PC-9 (cell line): ENCODE measurements around the gene ARHGEF28. TPM values are rescaled to one million over a fixed set of nuclear protein-coding genes. Genes with fewer than 3 reads are reported as not detected.

Experiments
- BruUV-seq: library from RNA; stranded (reverse); fragments of 400-500 nt; replicated peaks from 2 replicates; lab custom pipeline; 2021; lab: Mats Ljungman, UMichigan
- CTCF ChIA-PET: fragments of 300-600 bp; sonication (Branson Sonifier 250); formaldehyde crosslinking; loops from one replicate; lab custom pipeline; 2022; ENCODE audit warnings: antibody characterized with exemption; lab: Charles Lee
- POLR2A ChIA-PET: fragments of 300-600 bp; sonication (Branson Sonifier 250); formaldehyde crosslinking; loops from one replicate; lab custom pipeline; 2022; ENCODE audit warnings: antibody characterized with exemption; ENCODE audit not compliant: unreplicated experiment; lab: Charles Lee
- DNase-seq, 2 experiments: peaks; one replicate each; pipeline versions ENCODE4 v3.0.0 to v3.0.0-alpha.2; 2015 to 2022; ENCODE audit warnings: mixed read lengths in 1 of 2
- H2AFZ ChIP-seq: fragments of 200-600 bp; sonication (generic); 2 replicates; pipeline ENCODE4 v1.8.1; 2017; ENCODE audit warnings: antibody characterized with exemption
- H3F3A ChIP-seq: fragments of 200-600 bp; sonication (generic); 2 replicates; pipeline ENCODE4 v1.8.1; 2017; ENCODE audit warnings: antibody characterized with exemption, mild to moderate bottlenecking, low read depth; ENCODE audit not compliant: insufficient read depth
- H3K27ac ChIP-seq: fragments of 200-600 bp; sonication (generic); 2 replicates; pipeline ENCODE4 v1.6.1; 2016; ENCODE audit warnings: mixed run types
- H3K27me3 ChIP-seq: fragments of 200-600 bp; sonication (generic); 2 replicates; pipeline ENCODE4 v1.6.1; 2016; ENCODE audit warnings: low read depth, mixed run types; ENCODE audit not compliant: insufficient read depth
- H3K36me3 ChIP-seq: fragments of 200-600 bp; sonication (generic); 2 replicates; pipeline ENCODE4 v1.6.1; 2016; ENCODE audit warnings: low read depth, mixed run types
- H3K4me1 ChIP-seq: fragments of 200-600 bp; sonication (generic); replicated peaks from 2 replicates; pipeline ENCODE4 v1.6.1; 2016; ENCODE audit warnings: mixed run types; ENCODE audit not compliant: insufficient read depth
- H3K4me2 ChIP-seq: fragments of 200-600 bp; sonication (generic); 2 replicates; pipeline ENCODE4 v1.6.1; 2017; ENCODE audit warnings: mixed run types
- H3K4me3 ChIP-seq: fragments of 200-600 bp; sonication (generic); 2 replicates; pipeline ENCODE4 v1.6.1; 2016; ENCODE audit warnings: mixed run types
- H3K79me2 ChIP-seq: fragments of 200-600 bp; sonication (generic); 2 replicates; pipeline ENCODE4 v1.6.1; 2017; ENCODE audit warnings: low read depth, mixed run types
- H3K9me2 ChIP-seq: fragments of 200-600 bp; sonication (generic); 2 replicates; pipeline ENCODE4 v1.8.1; 2017; ENCODE audit warnings: mild to moderate bottlenecking; ENCODE audit not compliant: insufficient read depth
- H3K9me3 ChIP-seq: fragments of 200-600 bp; sonication (generic); 2 replicates; pipeline ENCODE4 v1.8.1; 2016; ENCODE audit warnings: low read depth; ENCODE audit not compliant: insufficient read depth
- H4K20me1 ChIP-seq: fragments of 200-600 bp; sonication (generic); 2 replicates; pipeline ENCODE4 v1.8.1; 2017; ENCODE audit not compliant: insufficient read depth
- CTCF ChIP-seq: fragments of 200-600 bp; sonication (generic); conservative IDR thresholded peaks from 2 replicates; pipeline ENCODE4 v1.6.1; 2017; ENCODE audit warnings: mixed run types, antibody characterized with exemption, mild to moderate bottlenecking, moderate library complexity
- EZH2 ChIP-seq: fragments of 200-600 bp; sonication (generic); IDR thresholded peaks from 2 replicates; pipeline ENCODE4 v1.8.0; 2017; ENCODE audit warnings: antibody characterized with exemption, low read depth
- intact Hi-C: fragments of 100-400 bp; cut with micrococcal nuclease; formaldehyde crosslinking; loops from one replicate; pipeline ENCODE4 v1.10.0; 2022; ENCODE audit not compliant: unreplicated experiment
- total RNA-seq: library from RNA; stranded (reverse); gene quantifications from 2 replicates; pipeline ENCODE4 v1.2.3, GENCODE V29; 2021

The ARHGEF28 gene
- total RNA-seq, 1 experiment from 2014 or later: 77.5 TPM

GRCh38 chr5:73763300-73764032 is 137.5 kb downstream of the ARHGEF28 start:
- Histone ChIP-seq H3K9me3 (peaks cover 26% of the 10 kb centered on the region; the same call in 1 of the 2 replicates), H3F3A (peaks cover 28% of the 10 kb centered on the region), H3K27me3 (no peaks in the 10 kb centered on the region), H3K4me2 (peak overlapping the region; percentile 29; the same call in 1 of the 2 replicates), H3K4me1 (peaks cover 23% of the 10 kb centered on the region), H3K36me3 (peaks cover 35% of the 10 kb centered on the region), H3K27ac (peak overlapping the region; percentile 68), H4K20me1 (peaks cover 5% of the 10 kb centered on the region; the same call in 1 of the 2 replicates), H3K79me2 (peaks cover 13% of the 10 kb centered on the region; the same call in 1 of the 2 replicates), H3K9me2 (no peaks in the 10 kb centered on the region), H3K4me3 (no peak overlapping the region), H2AFZ (no peak overlapping the region)
- DNase-seq: no peak
- no peak for TF ChIP-seq EZH2
- no TSS peak for BruUV-seq
- intact Hi-C loops: loop anchor here (5.0 to 10.0 kb wide), 2 partner anchors 61 to 139 kb away; partner anchors contain the start of gene ARHGEF28
- POLR2A ChIA-PET: interaction anchor here (0.6 kb wide), 1 partner anchor 133 kb away, joined by 6 read pairs; no protein-coding TSS in a partner anchor
- CTCF ChIA-PET: no interaction called here

- H3K36me3 ChIP-seq: peaks cover 30% of the 10 kb centered on the region
- BruUV-seq: no TSS peak
- H2AFZ ChIP-seq: no peak overlapping the region
- no peak for TF ChIP-seq CTCF
- no peak for TF ChIP-seq EZH2
- H3K4me3 ChIP-seq: no peak overlapping the region
- peak; percentile 42 to 86 for DNase-seq
- peaks cover 28% of the 10 kb centered on the region for H3F3A ChIP-seq
- H3K9me2 ChIP-seq: no peaks in the 10 kb centered on the region; the same call in 1 of the 2 replicates
- peak overlapping the region; percentile 68 for H3K27ac ChIP-seq
- POLR2A ChIA-PET: no interaction called here
- intact Hi-C loops: loop anchor here (5.0 to 10.0 kb wide), 2 partner anchors 62 to 140 kb away; partner anchors contain the start of gene ARHGEF28
- H3K27me3 ChIP-seq: no peaks in the 10 kb centered on the region
- peak overlapping the region; percentile 29 for H3K4me2 ChIP-seq
- CTCF ChIA-PET: no interaction called here
- H3K4me1 ChIP-seq: peaks cover 23% of the 10 kb centered on the region
- H3K79me2 ChIP-seq: peaks cover 12% of the 10 kb centered on the region; the same call in 1 of the 2 replicates
- peaks cover 5% of the 10 kb centered on the region; the same call in 1 of the 2 replicates for H4K20me1 ChIP-seq
- H3K9me3 ChIP-seq: peaks cover 26% of the 10 kb centered on the region
Observed at GRCh38 chr5:73764586-73764985, 138.6 kb downstream of the ARHGEF28 start.

DNA sequence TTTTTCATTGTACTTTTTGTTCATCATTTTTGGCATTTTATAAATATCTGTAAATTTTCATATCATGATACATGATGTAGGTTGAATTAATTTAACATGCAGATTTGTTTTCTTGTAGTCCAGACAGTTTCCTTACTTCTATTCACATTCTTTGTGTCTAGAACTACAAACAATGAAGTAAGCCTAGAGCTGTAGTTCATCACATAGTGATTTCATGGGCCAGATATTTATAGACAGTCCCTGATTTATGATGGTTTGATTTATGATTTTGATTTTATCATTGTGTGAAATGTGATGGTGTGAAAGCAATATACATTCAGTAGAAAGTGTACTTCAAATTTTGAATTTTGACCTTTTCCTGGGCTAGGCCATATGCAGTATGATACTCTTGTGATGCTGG is 139.0 kb downstream of the ARHGEF28 start:
- Histone ChIP-seq H3F3A (peaks cover 30% of the 10 kb centered on the region), H3K4me2 (peak overlapping the region; percentile 29; the same call in 1 of the 2 replicates), H3K79me2 (peaks cover 8% of the 10 kb centered on the region; the same call in 1 of the 2 replicates), H3K4me3 (no peak overlapping the region), H2AFZ (no peak overlapping the region), H3K9me3 (peaks cover 26% of the 10 kb centered on the region), H3K4me1 (peaks cover 23% of the 10 kb centered on the region), H3K36me3 (peaks cover 30% of the 10 kb centered on the region), H3K27me3 (no peaks in the 10 kb centered on the region), H3K27ac (peak overlapping the region; percentile 68), H4K20me1 (peaks cover 4% of the 10 kb centered on the region; the same call in 1 of the 2 replicates), H3K9me2 (no peaks in the 10 kb centered on the region; the same call in 1 of the 2 replicates)
- ChIA-PET POLR2A (no interaction called here), CTCF (no interaction called here)
- no peak for DNase-seq
- TF ChIP-seq EZH2 (no peak), CTCF (no peak)
- no TSS peak for BruUV-seq
- intact Hi-C loops: loop anchor here (5.0 to 10.0 kb wide), 2 partner anchors 63 to 140 kb away; partner anchors contain the start of gene ARHGEF28
